NCI-H1048 (cell line): ENCODE results near the gene SAMD3.
"Not testable (repeated sequence)": the region's sequence is repeated elsewhere in the genome, so short reads cannot be mapped to it uniquely, and the experiment has no call there.

Source experiments
- DNase-seq: peaks from one replicate; lab custom pipeline; 2025; lab: John Stamatoyannopoulos, UW

SAMD3 gene

GRCh38 chr6:130222775-130223174, at the start of gene SAMD3:
SAMD3 (minus strand) TSS chr6:130222951; CDS start chr6:130215273, 7,678 bp downstream.
- DNase-seq = no peak

- DNase-seq = no peak
These were observed 47.4 kb upstream of the SAMD3 start for GRCh38 chr6:130269969-130270635.

- not testable (repeated sequence) for DNase-seq
These were observed 42.8 kb upstream of the SAMD3 start for GRCh38 chr6:130265553-130265952.

- no peak for DNase-seq
These were observed 39.3 kb upstream of the SAMD3 start for GRCh38 chr6:130262008-130262407.

- DNase-seq = not testable (repeated sequence)
These were observed 38.8 kb upstream of the SAMD3 start for GRCh38 chr6:130261558-130261957.

GRCh38 chr6:130260614-130261241, 38.0 kb upstream of the SAMD3 start:
- not testable (repeated sequence) for DNase-seq

GRCh38 chr6:130260050-130260462, 37.3 kb upstream of the SAMD3 start:
- not testable (repeated sequence) for DNase-seq

GRCh38 chr6:130259557-130259956, 36.8 kb upstream of the SAMD3 start:
- DNase-seq = no peak

- DNase-seq = no peak
These were observed 36.4 kb upstream of the SAMD3 start for GRCh38 chr6:130259140-130259539.

GRCh38 chr6:130252527-130253237, 29.9 kb upstream of the SAMD3 start:
- no peak for DNase-seq

GRCh38 chr6:130245267-130245666, 22.5 kb upstream of the SAMD3 start:
- no peak for DNase-seq

- DNase-seq = no peak
These were observed 22.0 kb upstream of the SAMD3 start for GRCh38 chr6:130244728-130245127.

- DNase-seq = no peak
These were observed 17.5 kb upstream of the SAMD3 start for GRCh38 chr6:130240232-130240631.

- DNase-seq = no peak
These were observed 17.0 kb upstream of the SAMD3 start for GRCh38 chr6:130239755-130240154.

- no peak for DNase-seq
These were observed 10.6 kb upstream of the SAMD3 start for GRCh38 chr6:130233330-130233729.

- DNase-seq = not testable (repeated sequence)
These were observed 7.8 kb upstream of the SAMD3 start for GRCh38 chr6:130230531-130230930.

- no peak for DNase-seq
These were observed 6.9 kb upstream of the SAMD3 start for GRCh38 chr6:130229645-130230044.

GRCh38 chr6:130223508-130223907, 757 bp upstream of the SAMD3 start:
- no peak for DNase-seq

- DNase-seq = no peak
These were observed 4.6 kb downstream of the SAMD3 start for GRCh38 chr6:130218134-130218533.

GRCh38 chr6:130216620-130217019, 6.1 kb downstream of the SAMD3 start:
- no peak for DNase-seq

- DNase-seq = no peak
These were observed 7.2 kb downstream of the SAMD3 start for GRCh38 chr6:130215526-130215925.

GRCh38 chr6:130212215-130212874, 10.4 kb downstream of the SAMD3 start:
- no peak for DNase-seq

- DNase-seq = no peak
These were observed 11.1 kb downstream of the SAMD3 start for GRCh38 chr6:130211691-130212090.
